Thymus (tissue), 11 donors: ENCODE results near the gene NSF. TPM values are rescaled to one million over a fixed set of nuclear protein-coding genes. Genes with fewer than 3 reads are reported as not detected.

Experiments
- DNase-seq, 9 donors: peaks; one replicate each; pipeline ENCODE4 v3.0.0-alpha.2; 2013; ENCODE audit warnings: low spot score in 9 of 9, low read depth in 6 of 9, missing footprints in 1 of 9
- H3K27ac ChIP-seq, 2 donors: one replicate each; pipeline ENCODE4 v1.5.1; 2013; ENCODE audit warnings: control low read depth in 1 of 2, low read depth in 1 of 2, low read length in 1 of 2, mild to moderate bottlenecking in 1 of 2, moderate library complexity in 1 of 2
- H3K27me3 ChIP-seq, 2 donors: one replicate each; pipeline ENCODE4 v1.5.1; 2013; ENCODE audit warnings: low read length in 1 of 2; ENCODE audit not compliant: control insufficient read depth in 2 of 2, insufficient read depth in 1 of 2
- H3K36me3 ChIP-seq, 2 donors: one replicate each; pipeline ENCODE4 v1.5.1; 2013; ENCODE audit warnings: low read length in 1 of 2, mild to moderate bottlenecking in 1 of 2, moderate library complexity in 1 of 2; ENCODE audit not compliant: control insufficient read depth in 2 of 2, insufficient read depth in 2 of 2
- H3K4me1 ChIP-seq, 2 donors: one replicate each; pipeline ENCODE4 v1.5.1; 2013; ENCODE audit warnings: low read length in 2 of 2; ENCODE audit not compliant: control insufficient read depth in 2 of 2, insufficient read depth in 2 of 2
- H3K4me3 ChIP-seq, 2 donors: one replicate each; pipeline ENCODE4 v1.5.1; 2013; ENCODE audit warnings: low read length in 2 of 2, control low read depth in 1 of 2, mild to moderate bottlenecking in 1 of 2
- H3K9me3 ChIP-seq, 2 donors: one replicate each; pipeline ENCODE4 v1.5.1; 2013; ENCODE audit warnings: low read length in 1 of 2, mild to moderate bottlenecking in 1 of 2; ENCODE audit not compliant: control insufficient read depth in 2 of 2, insufficient read depth in 1 of 2
- WGBS: extraction: QIAGEN DNeasy Blood & Tissue Kit; methylation state at CpG from one replicate; pipeline ENCODE4 v1.1.7; 2013; 5-methylcytosine and 5-hydroxymethylcytosine counted together
- polyA plus RNA-seq: library from polyadenylated mRNA; stranded (reverse); fragments of 200-250 nt; gene quantifications from one replicate; pipeline ENCODE4 v1.2.3, GENCODE V29; 2013
- total RNA-seq: library from RNA; stranded (reverse); fragments of 120-200 nt; gene quantifications from one replicate; pipeline ENCODE4 v1.2.4, GENCODE V29; 2013
- donor health status: healthy.

The NSF gene
- total and polyA plus RNA-seq, 2 donors = 14.3 to 15.3 TPM

DNA sequence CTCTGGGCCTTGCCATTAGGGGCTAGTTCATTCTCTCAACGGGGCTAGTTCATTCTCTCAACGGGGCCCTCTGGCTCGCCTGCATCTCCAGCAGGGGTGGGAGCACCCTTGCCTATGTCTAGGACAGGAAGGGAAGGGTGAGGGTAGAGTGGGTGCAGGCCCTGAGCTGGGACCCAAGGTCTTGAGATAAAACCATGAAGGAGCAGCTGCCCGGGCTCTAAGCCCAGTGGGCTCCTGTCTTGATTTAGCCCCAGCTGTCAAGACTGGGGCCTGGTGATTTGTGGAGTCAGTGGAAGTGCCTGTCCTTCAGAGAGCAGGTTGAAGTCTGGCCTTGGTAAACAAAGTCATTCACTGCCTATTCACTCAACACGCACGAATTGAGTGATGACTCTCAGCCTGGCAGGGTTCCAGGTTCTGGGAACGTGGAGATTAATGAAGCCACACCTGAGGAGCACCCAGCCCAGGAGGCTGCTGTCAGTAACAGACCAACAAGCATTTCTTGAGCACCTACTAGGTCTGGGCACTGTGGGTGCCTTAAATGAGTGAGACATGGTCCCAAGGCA, 192.6 kb downstream of the NSF start:
- H3K36me3 ChIP-seq = no peaks in the 10 kb centered on the region
- no peaks in the 10 kb centered on the region for H3K4me1 ChIP-seq
- no peak overlapping the region for H3K27ac ChIP-seq
- peaks cover 0 to 18% of the 10 kb centered on the region in 2 donors for H3K27me3 ChIP-seq
- no peak overlapping the region for H3K4me3 ChIP-seq
- DNase-seq = no peak
- no peaks in the 10 kb centered on the region for H3K9me3 ChIP-seq
- WGBS = 81% methylated on average over 7 of the region's 7 CpGs

DNA sequence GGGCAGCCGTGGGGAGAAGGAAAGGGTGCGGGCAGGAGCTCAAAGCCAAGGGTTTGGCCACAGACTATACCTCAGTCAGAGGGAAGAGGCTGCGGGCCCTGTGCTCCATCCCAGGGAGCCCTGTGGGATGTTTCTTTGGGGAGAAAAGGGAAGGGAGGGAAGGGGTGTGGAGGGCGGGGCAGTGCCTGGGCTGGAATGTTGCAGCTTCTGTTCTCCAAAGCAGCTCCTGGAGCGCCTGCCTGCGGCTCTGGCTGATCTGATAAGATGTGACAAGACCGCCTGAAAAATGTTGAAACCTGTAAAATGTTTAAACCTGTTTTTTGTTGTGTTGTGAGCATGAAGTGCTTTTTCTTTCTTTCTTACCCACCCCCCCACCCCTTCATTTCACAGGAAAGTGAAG, 195.2 kb downstream of the NSF start:
- DNase-seq = no peak
- WGBS = 93% methylated on average over 7 of the region's 7 CpGs
- Histone ChIP-seq H3K36me3 (no peaks in the 10 kb centered on the region), H3K4me3 (no peak overlapping the region), H3K27me3 (peaks cover 0 to 20% of the 10 kb centered on the region in 2 donors), H3K9me3 (peaks cover 0 to 4% of the 10 kb centered on the region in 2 donors), H3K4me1 (no peaks in the 10 kb centered on the region), H3K27ac (no peak overlapping the region)

DNA sequence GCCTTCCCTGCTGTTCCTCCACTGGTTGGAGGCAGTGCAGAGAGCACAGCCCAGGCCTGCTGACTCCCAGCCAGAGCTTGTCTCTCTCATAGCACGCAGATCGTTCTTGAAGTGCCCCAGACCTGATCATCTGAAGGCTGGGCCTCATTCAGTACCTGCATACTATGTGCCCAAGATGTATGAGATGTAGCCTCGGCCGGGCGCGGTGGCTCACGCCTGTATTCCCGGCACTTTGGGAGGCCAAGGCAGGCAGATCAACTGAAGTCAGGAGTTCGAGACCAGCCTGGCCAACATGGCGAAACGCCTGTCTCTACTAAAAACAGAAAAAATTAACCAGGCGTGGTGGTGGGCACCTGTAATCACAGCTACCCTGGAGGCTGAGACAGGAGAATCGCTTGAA, 197.0 kb downstream of the NSF start:
- 97% methylated on average over 13 of the region's 13 CpGs for WGBS
- no peak for DNase-seq

DNA sequence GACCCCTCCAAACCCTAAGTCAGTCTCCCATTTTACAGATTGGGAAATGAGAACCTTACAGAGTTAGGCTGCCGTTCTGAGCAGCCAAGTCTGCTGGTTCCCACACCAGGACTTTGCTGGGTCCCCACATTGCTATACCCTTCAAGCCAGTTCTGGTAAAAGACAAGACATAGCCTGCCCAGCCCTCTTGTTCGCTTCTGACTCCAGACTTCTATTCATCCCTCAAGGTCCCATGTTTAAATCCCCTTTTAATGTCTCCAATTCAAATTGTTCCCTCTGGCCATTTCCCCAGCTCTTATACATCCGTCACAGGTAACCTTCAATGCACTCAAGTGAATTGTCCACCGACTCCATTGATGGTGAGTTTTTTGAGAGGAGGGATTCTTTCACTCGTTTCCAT, 197.8 kb downstream of the NSF start:
- H3K4me1 ChIP-seq = no peaks in the 10 kb centered on the region
- no peak for DNase-seq
- no peak overlapping the region for H3K27ac ChIP-seq
- H3K27me3 ChIP-seq = peaks cover 0 to 36% of the 10 kb centered on the region in 2 donors
- WGBS = 94% methylated on average over 5 of the region's 5 CpGs
- no peak overlapping the region for H3K4me3 ChIP-seq
- H3K9me3 ChIP-seq = peaks cover 0 to 4% of the 10 kb centered on the region in 2 donors
- H3K36me3 ChIP-seq = no peaks in the 10 kb centered on the region

More for the DNA sequence above, 197.0 kb downstream of the NSF start:
- H3K27me3 ChIP-seq = peaks cover 0 to 31% of the 10 kb centered on the region in 2 donors
- H3K4me3 ChIP-seq = no peak overlapping the region
- H3K9me3 ChIP-seq = peaks cover 0 to 4% of the 10 kb centered on the region in 2 donors
- H3K27ac ChIP-seq = no peak overlapping the region
- H3K36me3 ChIP-seq = no peaks in the 10 kb centered on the region
- no peaks in the 10 kb centered on the region for H3K4me1 ChIP-seq

DNA sequence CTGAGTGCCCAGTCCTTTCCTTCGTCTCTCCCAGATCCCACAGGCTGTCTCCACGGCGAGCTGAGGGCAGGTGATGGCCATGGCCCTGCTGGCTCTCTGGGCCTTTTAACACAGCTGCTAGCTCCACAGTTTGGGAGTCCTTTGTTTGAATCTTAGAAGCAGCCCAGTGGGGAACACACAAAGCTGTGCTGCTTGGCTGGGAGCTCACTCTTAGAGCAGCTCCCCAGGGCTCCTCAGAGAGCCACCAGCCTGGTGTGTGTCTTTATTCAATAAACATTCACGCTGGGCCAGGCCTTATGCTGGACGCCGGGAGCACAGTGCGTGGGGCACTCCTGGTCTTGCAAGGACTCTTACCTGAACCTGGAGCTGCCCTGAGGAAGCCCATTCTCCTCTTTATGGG, 198.3 kb downstream of the NSF start:
- H3K27ac ChIP-seq = no peak overlapping the region
- WGBS = 96% methylated on average over 7 of the region's 7 CpGs
- no peak overlapping the region for H3K4me3 ChIP-seq
- H3K36me3 ChIP-seq = no peaks in the 10 kb centered on the region
- peaks cover 0 to 40% of the 10 kb centered on the region in 2 donors for H3K27me3 ChIP-seq
- no peak for DNase-seq
- peaks cover 0 to 4% of the 10 kb centered on the region in 2 donors for H3K9me3 ChIP-seq
- H3K4me1 ChIP-seq = no peaks in the 10 kb centered on the region

DNA sequence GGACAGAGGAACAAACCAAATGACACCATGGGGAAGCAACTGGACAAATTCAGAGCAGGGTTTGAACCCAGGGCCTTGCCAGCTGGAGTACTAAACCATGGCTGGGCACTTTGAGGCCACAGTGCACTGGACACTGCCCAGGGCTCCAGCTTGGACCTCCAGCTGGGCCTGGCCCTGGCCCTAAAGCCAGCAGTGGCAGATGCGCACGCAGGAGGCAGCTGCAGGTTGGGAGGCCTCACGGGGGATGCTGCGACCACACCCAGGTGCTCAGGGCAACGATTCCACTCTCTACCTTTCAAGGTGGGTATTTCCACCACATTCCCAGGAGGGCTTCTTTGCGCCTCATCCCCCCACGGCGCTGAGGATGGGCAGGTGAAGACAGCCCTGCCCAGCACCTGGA, 199.1 kb downstream of the NSF start:
- Histone ChIP-seq H3K4me3 (no peak overlapping the region), H3K27me3 (peaks cover 0 to 45% of the 10 kb centered on the region in 2 donors), H3K4me1 (no peaks in the 10 kb centered on the region), H3K36me3 (no peaks in the 10 kb centered on the region), H3K9me3 (peaks cover 0 to 4% of the 10 kb centered on the region in 2 donors), H3K27ac (no peak overlapping the region)
- 96% methylated on average over 8 of the region's 8 CpGs for WGBS
- no peak for DNase-seq

DNA sequence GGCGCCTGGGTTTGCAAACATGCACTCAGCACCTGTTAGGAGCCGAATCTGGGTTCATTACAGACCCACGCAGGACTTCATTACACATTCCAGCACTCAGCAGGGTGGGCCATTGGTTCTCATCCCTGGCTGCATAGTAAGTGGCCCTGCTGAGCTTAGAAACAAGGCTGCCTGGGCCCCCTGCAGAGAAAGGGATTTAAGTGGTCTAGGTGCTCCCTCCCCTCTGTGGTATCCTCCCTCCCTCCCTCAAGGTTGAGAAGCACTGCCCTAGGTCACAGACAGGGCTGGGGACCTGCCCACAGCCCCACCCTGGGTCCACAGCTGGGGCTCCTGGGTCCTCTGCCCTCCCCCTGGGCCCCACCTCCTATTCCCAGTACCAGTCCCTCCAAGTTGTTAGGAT, 199.7 kb downstream of the NSF start:
- WGBS = 81% methylated on average over 3 of the region's 3 CpGs
- Histone ChIP-seq H3K9me3 (peaks cover 0 to 4% of the 10 kb centered on the region in 2 donors), H3K4me1 (no peaks in the 10 kb centered on the region), H3K4me3 (no peak overlapping the region), H3K27me3 (peaks cover 0 to 50% of the 10 kb centered on the region in 2 donors), H3K36me3 (no peaks in the 10 kb centered on the region), H3K27ac (no peak overlapping the region)
- no peak for DNase-seq

DNA sequence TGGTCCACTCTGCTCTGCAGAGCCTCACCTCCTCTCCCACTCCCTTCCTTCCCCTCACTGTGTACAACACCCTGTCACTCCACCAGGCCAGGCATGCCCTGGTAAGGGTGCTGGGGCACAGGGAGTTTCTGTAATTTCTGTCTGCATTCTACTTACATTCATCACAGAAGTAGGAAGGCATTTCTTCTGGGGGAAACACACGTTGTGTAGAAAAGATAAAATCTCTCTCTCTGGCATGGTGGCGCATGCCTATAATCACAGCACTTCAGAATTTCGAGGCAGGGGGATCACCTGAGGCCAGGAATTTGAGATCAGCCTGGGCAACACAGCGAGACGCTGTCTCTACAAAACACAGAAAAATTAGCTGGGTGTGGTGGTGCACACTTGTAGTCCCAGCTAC, 201.1 kb downstream of the NSF start:
- Histone ChIP-seq H3K4me1 (no peaks in the 10 kb centered on the region), H3K27me3 (peaks cover 0 to 56% of the 10 kb centered on the region in 2 donors), H3K9me3 (peaks cover 0 to 4% of the 10 kb centered on the region in 2 donors), H3K4me3 (no peak overlapping the region), H3K36me3 (no peaks in the 10 kb centered on the region), H3K27ac (no peak overlapping the region)
- no peak for DNase-seq
- 71% methylated on average over 5 of the region's 5 CpGs for WGBS

DNA sequence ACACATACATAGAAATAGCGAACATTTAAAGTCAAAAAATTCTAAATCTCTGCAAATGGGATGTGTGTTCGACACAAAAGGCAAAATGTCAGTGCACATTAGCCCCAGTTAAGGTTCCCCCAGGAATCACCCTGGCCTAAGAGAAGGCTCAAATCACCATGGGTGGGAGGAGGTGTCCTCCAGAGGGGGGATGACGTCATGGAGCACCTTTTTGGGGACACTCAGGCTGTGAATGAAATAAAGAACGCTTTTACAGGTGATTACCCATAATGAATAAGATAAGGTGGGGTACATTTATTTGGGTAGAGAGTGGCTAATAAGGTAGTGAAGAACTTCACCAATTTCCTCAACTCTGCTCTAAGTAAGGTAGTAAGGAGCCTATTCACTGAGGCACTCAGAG, 201.6 kb downstream of the NSF start:
- H3K9me3 ChIP-seq = peaks cover 0 to 4% of the 10 kb centered on the region in 2 donors
- WGBS = 93% methylated on average over 4 of the region's 4 CpGs
- peaks cover 0 to 58% of the 10 kb centered on the region in 2 donors for H3K27me3 ChIP-seq

More for the DNA sequence above, 201.6 kb downstream of the NSF start:
- Histone ChIP-seq H3K4me1 (no peaks in the 10 kb centered on the region), H3K27ac (no peak overlapping the region), H3K36me3 (no peaks in the 10 kb centered on the region), H3K4me3 (no peak overlapping the region)
- DNase-seq = no peak
